ENCODE results near the gene TCP11. TPM values are rescaled to one million over a fixed set of nuclear protein-coding genes. Genes with fewer than 3 reads are reported as not detected.
"Not testable (repeated sequence)": the region's sequence is repeated elsewhere in the genome, so short reads cannot be mapped to it uniquely, and the experiment has no call there.

Gene TCP11
- total and polyA plus RNA-seq, 11 donors, result 0.04 TPM; not detected in 10

DNA sequence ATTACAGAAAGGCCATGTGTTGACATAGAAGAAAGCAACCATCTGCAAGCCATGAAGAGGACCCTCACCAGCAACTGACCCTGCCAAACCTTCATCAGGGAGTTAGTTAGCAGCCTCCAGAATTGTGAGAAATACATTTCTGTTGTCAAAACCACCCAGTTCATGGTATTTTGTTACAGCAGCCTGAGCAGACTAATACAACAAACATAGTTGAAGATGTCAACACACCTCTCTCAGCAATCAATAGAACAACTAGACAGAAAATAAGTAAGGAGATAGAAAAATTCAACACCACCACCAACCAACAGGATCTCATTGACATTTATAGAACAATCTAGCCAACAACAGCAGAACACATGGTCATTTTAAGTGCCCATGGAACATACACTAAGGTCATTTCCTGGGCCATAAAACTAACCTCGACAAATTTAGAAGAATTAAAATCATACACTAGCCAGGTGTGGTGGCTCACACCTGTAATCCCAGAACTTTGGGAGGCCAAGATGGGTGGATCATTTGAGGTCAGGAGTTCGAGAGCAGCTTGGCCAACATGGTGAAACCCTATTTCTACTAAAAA lies 32.7 kb downstream of the TCP11 start:
- intact Hi-C loops (cut with DNase I), result no loop called here
- Histone ChIP-seq H3K36me3 (no peaks in the 10 kb centered on the region), H3K27me3 (no peaks in the 10 kb centered on the region), H3K9me3 (peaks cover 0 to 23% (median 0%) of the 10 kb centered on the region in 12 donors), H3K27ac (no peak overlapping the region), H3K4me3 (no peak overlapping the region), H3K4me1 (no peaks in the 10 kb centered on the region)
- ATAC-seq, result no peak
- DNase-seq, result no peak
- 86 to 91% (median 90%) methylated on average over 2 of the region's 2 CpGs for WGBS, 4 donors
- TF ChIP-seq, protein P1, sequence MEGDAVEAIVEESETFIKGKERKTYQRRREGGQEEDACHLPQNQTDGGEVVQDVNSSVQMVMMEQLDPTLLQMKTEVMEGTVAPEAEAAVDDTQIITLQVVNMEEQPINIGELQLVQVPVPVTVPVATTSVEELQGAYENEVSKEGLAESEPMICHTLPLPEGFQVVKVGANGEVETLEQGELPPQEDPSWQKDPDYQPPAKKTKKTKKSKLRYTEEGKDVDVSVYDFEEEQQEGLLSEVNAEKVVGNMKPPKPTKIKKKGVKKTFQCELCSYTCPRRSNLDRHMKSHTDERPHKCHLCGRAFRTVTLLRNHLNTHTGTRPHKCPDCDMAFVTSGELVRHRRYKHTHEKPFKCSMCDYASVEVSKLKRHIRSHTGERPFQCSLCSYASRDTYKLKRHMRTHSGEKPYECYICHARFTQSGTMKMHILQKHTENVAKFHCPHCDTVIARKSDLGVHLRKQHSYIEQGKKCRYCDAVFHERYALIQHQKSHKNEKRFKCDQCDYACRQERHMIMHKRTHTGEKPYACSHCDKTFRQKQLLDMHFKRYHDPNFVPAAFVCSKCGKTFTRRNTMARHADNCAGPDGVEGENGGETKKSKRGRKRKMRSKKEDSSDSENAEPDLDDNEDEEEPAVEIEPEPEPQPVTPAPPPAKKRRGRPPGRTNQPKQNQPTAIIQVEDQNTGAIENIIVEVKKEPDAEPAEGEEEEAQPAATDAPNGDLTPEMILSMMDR (IDR thresholded peaks at IDR 0.05), result no peak
- TF ChIP-seq POLR2A (IDR thresholded peaks at IDR 0.05), result no peak

- H3K36me3 ChIP-seq; H3K4me3 ChIP-seq; ATAC-seq; intact Hi-C loops (cut with DNase I); H3K27me3 ChIP-seq; H3K27ac ChIP-seq; H3K4me1 ChIP-seq; DNase-seq: not testable (repeated sequence)
- WGBS, 4 donors, result 63 to 72% (median 67%) methylated on average over 5 of the region's 5 CpGs
- H3K9me3 ChIP-seq, result peaks cover 0 to 23% (median 0%) of the 10 kb centered on the region in 12 donors
Observed at GRCh38 chr6:35107761-35108160, 33.4 kb downstream of the TCP11 start.

- ATAC-seq; H3K4me1 ChIP-seq; H3K4me3 ChIP-seq; H3K27ac ChIP-seq; H3K36me3 ChIP-seq; intact Hi-C loops (cut with DNase I); DNase-seq; H3K27me3 ChIP-seq: not testable (repeated sequence)
- H3K9me3 ChIP-seq, result peaks cover 0 to 21% (median 0%) of the 10 kb centered on the region in 12 donors
- 86 to 91% (median 88%) methylated on average over 8 of the region's 8 CpGs for WGBS, 4 donors
Observed at GRCh38 chr6:35107208-35107607, 33.9 kb downstream of the TCP11 start.

GRCh38 chr6:35106061-35106460 lies 35.1 kb downstream of the TCP11 start:
- ATAC-seq; intact Hi-C loops (cut with DNase I); H3K27ac ChIP-seq; H3K4me1 ChIP-seq; H3K4me3 ChIP-seq; H3K27me3 ChIP-seq; DNase-seq; H3K36me3 ChIP-seq: not testable (repeated sequence)
- H3K9me3 ChIP-seq, result peaks cover 0 to 12% (median 0%) of the 10 kb centered on the region in 12 donors
- WGBS, 4 donors, result 85 to 93% (median 88%) methylated on average over 6 of the region's 6 CpGs

DNA sequence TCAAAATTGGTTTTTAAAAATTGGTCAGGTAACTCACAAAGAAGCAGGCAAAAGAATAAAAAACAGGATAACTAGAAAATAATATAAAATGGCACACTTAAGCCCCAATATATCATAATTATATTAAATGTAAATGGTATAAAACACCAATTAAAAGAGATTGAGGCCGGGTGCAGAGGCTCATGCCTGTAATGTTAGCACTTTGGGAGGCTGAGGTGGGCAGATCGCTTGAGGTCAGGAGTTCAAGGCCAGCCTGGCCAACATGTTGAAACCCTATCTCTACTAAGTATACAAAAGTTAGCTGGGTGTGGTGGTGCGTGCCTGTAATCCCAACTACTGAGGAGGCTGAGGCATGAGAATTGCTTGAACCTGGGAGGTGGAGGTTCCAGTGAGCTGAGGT lies 36.1 kb downstream of the TCP11 start:
- WGBS, 4 donors, result 95 to 99% (median 95%) methylated on average over 3 of the region's 3 CpGs
- ATAC-seq (no peak), DNase-seq (no peak)
- TF ChIP-seq, protein P1 (IDR thresholded peaks at IDR 0.05), result no peak
- TF ChIP-seq POLR2A (IDR thresholded peaks at IDR 0.05), result no peak
- Histone ChIP-seq H3K4me1 (no peaks in the 10 kb centered on the region), H3K9me3 (peaks cover 0 to 12% (median 0%) of the 10 kb centered on the region in 12 donors), H3K27ac (no peak overlapping the region), H3K36me3 (no peaks in the 10 kb centered on the region), H3K4me3 (no peak overlapping the region), H3K27me3 (no peaks in the 10 kb centered on the region)
- intact Hi-C loops (cut with DNase I), result no loop called here

GRCh38 chr6:35099116-35099515 lies 42.0 kb downstream of the TCP11 start:
- H3K4me1 ChIP-seq, result peaks cover 0 to 20% (median 10%) of the 10 kb centered on the region in 12 donors
- H3K27me3 ChIP-seq, result no peaks in the 10 kb centered on the region
- H3K36me3 ChIP-seq, result no peaks in the 10 kb centered on the region
- ATAC-seq (no peak), DNase-seq (no peak)
- H3K9me3 ChIP-seq, result no peaks in the 10 kb centered on the region
- H3K4me3 ChIP-seq, result no peak overlapping the region
- H3K27ac ChIP-seq, result no peak overlapping the region
- no peak for TF ChIP-seq POLR2A (IDR thresholded peaks at IDR 0.05)
- TF ChIP-seq, protein P1 (IDR thresholded peaks at IDR 0.05), result no peak
- WGBS, 4 donors, result 95 to 97% (median 96%) methylated on average over 5 of the region's 5 CpGs
- intact Hi-C loops (cut with DNase I), result loop anchor here in 1 of 10 donors (5.0 kb wide), 1 partner anchor 42 kb away; no protein-coding TSS in a partner anchor
